ENCODE data around the gene KRTAP10-6.

Gene KRTAP10-6

GRCh38 chr21:44571844-44572782 lies 20.2 kb downstream of the KRTAP10-6 start:
- H3K27ac ChIP-seq (ENCODE audit: low read length), result no peak overlapping the region
- H3K4me3 ChIP-seq (ENCODE audit: low read length), result no peak overlapping the region
- H3K9ac ChIP-seq (ENCODE audit: low read depth, low read length), result no peak overlapping the region
- H3K27me3 ChIP-seq (ENCODE audit: insufficient read depth, low read length), result no peaks in the 10 kb centered on the region
- no peaks in the 10 kb centered on the region for H3K36me3 ChIP-seq (ENCODE audit: insufficient read depth, low read depth, low read length)
- H3K4me1 ChIP-seq (ENCODE audit: insufficient read depth, low read length), result no peaks in the 10 kb centered on the region
- H3K9me3 ChIP-seq (ENCODE audit: insufficient read depth, low read depth, low read length), result peaks cover 3% of the 10 kb centered on the region

GRCh38 chr21:44571296-44571695 lies 21.0 kb downstream of the KRTAP10-6 start:
- no peaks in the 10 kb centered on the region; the same call in 1 of the 2 replicates for H3K9me3 ChIP-seq (ENCODE audit: insufficient read depth, low read depth, low read length)
- H3K27me3 ChIP-seq (ENCODE audit: insufficient read depth, low read length), result no peaks in the 10 kb centered on the region
- no peaks in the 10 kb centered on the region for H3K36me3 ChIP-seq (ENCODE audit: insufficient read depth, low read depth, low read length)
- H3K9ac ChIP-seq (ENCODE audit: low read depth, low read length), result no peak overlapping the region
- no peaks in the 10 kb centered on the region for H3K4me1 ChIP-seq (ENCODE audit: insufficient read depth, low read length)
- H3K27ac ChIP-seq (ENCODE audit: low read length), result no peak overlapping the region
- H3K4me3 ChIP-seq (ENCODE audit: low read length), result no peak overlapping the region

GRCh38 chr21:44569861-44570517 lies 22.3 kb downstream of the KRTAP10-6 start:
- no peaks in the 10 kb centered on the region for H3K4me1 ChIP-seq (ENCODE audit: insufficient read depth, low read length)
- H3K9me3 ChIP-seq (ENCODE audit: insufficient read depth, low read depth, low read length), result no peaks in the 10 kb centered on the region; the same call in 1 of the 2 replicates
- H3K27me3 ChIP-seq (ENCODE audit: insufficient read depth, low read length), result no peaks in the 10 kb centered on the region
- H3K36me3 ChIP-seq (ENCODE audit: insufficient read depth, low read depth, low read length), result no peaks in the 10 kb centered on the region
- H3K4me3 ChIP-seq (ENCODE audit: low read length), result no peak overlapping the region
- no peak overlapping the region for H3K27ac ChIP-seq (ENCODE audit: low read length)
- H3K9ac ChIP-seq (ENCODE audit: low read depth, low read length), result no peak overlapping the region

GRCh38 chr21:44568667-44569556 lies 23.4 kb downstream of the KRTAP10-6 start:
- H3K4me3 ChIP-seq (ENCODE audit: low read length), result no peak overlapping the region
- H3K4me1 ChIP-seq (ENCODE audit: insufficient read depth, low read length), result no peaks in the 10 kb centered on the region
- no peak overlapping the region for H3K27ac ChIP-seq (ENCODE audit: low read length)
- H3K36me3 ChIP-seq (ENCODE audit: insufficient read depth, low read depth, low read length), result no peaks in the 10 kb centered on the region
- H3K9ac ChIP-seq (ENCODE audit: low read depth, low read length), result no peak overlapping the region
- no peaks in the 10 kb centered on the region for H3K27me3 ChIP-seq (ENCODE audit: insufficient read depth, low read length)
- no peaks in the 10 kb centered on the region; the same call in 1 of the 2 replicates for H3K9me3 ChIP-seq (ENCODE audit: insufficient read depth, low read depth, low read length)

- Histone ChIP-seq H3K9ac (ENCODE audit: low read depth, low read length) (no peak overlapping the region), H3K4me3 (ENCODE audit: low read length) (no peak overlapping the region), H3K27me3 (ENCODE audit: insufficient read depth, low read length) (no peaks in the 10 kb centered on the region), H3K36me3 (ENCODE audit: insufficient read depth, low read depth, low read length) (no peaks in the 10 kb centered on the region), H3K4me1 (ENCODE audit: insufficient read depth, low read length) (no peaks in the 10 kb centered on the region), H3K27ac (ENCODE audit: low read length) (no peak overlapping the region), H3K9me3 (ENCODE audit: insufficient read depth, low read depth, low read length) (no peaks in the 10 kb centered on the region; the same call in 1 of the 2 replicates)
These were observed 24.0 kb downstream of the KRTAP10-6 start for GRCh38 chr21:44568261-44568660.

- Histone ChIP-seq H3K9ac (ENCODE audit: low read depth, low read length) (no peak overlapping the region), H3K27me3 (ENCODE audit: insufficient read depth, low read length) (no peaks in the 10 kb centered on the region), H3K4me1 (ENCODE audit: insufficient read depth, low read length) (no peaks in the 10 kb centered on the region), H3K4me3 (ENCODE audit: low read length) (no peak overlapping the region), H3K36me3 (ENCODE audit: insufficient read depth, low read depth, low read length) (no peaks in the 10 kb centered on the region), H3K9me3 (ENCODE audit: insufficient read depth, low read depth, low read length) (no peaks in the 10 kb centered on the region; the same call in 1 of the 2 replicates), H3K27ac (ENCODE audit: low read length) (no peak overlapping the region)
These were observed 24.7 kb downstream of the KRTAP10-6 start for GRCh38 chr21:44567481-44568171.

GRCh38 chr21:44566403-44566802 lies 25.9 kb downstream of the KRTAP10-6 start:
- Histone ChIP-seq H3K9ac (ENCODE audit: low read depth, low read length) (no peak overlapping the region), H3K27me3 (ENCODE audit: insufficient read depth, low read length) (no peaks in the 10 kb centered on the region), H3K4me3 (ENCODE audit: low read length) (no peak overlapping the region), H3K9me3 (ENCODE audit: insufficient read depth, low read depth, low read length) (no peaks in the 10 kb centered on the region; the same call in 1 of the 2 replicates), H3K4me1 (ENCODE audit: insufficient read depth, low read length) (no peaks in the 10 kb centered on the region), H3K27ac (ENCODE audit: low read length) (no peak overlapping the region), H3K36me3 (ENCODE audit: insufficient read depth, low read depth, low read length) (no peaks in the 10 kb centered on the region)

GRCh38 chr21:44564886-44565598 lies 27.3 kb downstream of the KRTAP10-6 start:
- H3K36me3 ChIP-seq (ENCODE audit: insufficient read depth, low read depth, low read length), result no peaks in the 10 kb centered on the region
- H3K4me3 ChIP-seq (ENCODE audit: low read length), result no peak overlapping the region
- H3K9me3 ChIP-seq (ENCODE audit: insufficient read depth, low read depth, low read length), result no peaks in the 10 kb centered on the region

GRCh38 chr21:44564099-44564498 lies 28.2 kb downstream of the KRTAP10-6 start:
- no peaks in the 10 kb centered on the region for H3K27me3 ChIP-seq (ENCODE audit: insufficient read depth, low read length)
- no peaks in the 10 kb centered on the region for H3K4me1 ChIP-seq (ENCODE audit: insufficient read depth, low read length)
- no peak overlapping the region for H3K27ac ChIP-seq (ENCODE audit: low read length)
- no peaks in the 10 kb centered on the region for H3K9me3 ChIP-seq (ENCODE audit: insufficient read depth, low read depth, low read length)
- H3K4me3 ChIP-seq (ENCODE audit: low read length), result no peak overlapping the region
- no peaks in the 10 kb centered on the region for H3K36me3 ChIP-seq (ENCODE audit: insufficient read depth, low read depth, low read length)
- no peak overlapping the region for H3K9ac ChIP-seq (ENCODE audit: low read depth, low read length)

More at GRCh38 chr21:44564886-44565598, 27.3 kb downstream of the KRTAP10-6 start:
- no peak overlapping the region for H3K9ac ChIP-seq (ENCODE audit: low read depth, low read length)
- no peaks in the 10 kb centered on the region for H3K27me3 ChIP-seq (ENCODE audit: insufficient read depth, low read length)
- H3K4me1 ChIP-seq (ENCODE audit: insufficient read depth, low read length), result no peaks in the 10 kb centered on the region
- no peak overlapping the region for H3K27ac ChIP-seq (ENCODE audit: low read length)

- no peaks in the 10 kb centered on the region for H3K4me1 ChIP-seq (ENCODE audit: insufficient read depth, low read length)
- no peaks in the 10 kb centered on the region for H3K9me3 ChIP-seq (ENCODE audit: insufficient read depth, low read depth, low read length)
- H3K36me3 ChIP-seq (ENCODE audit: insufficient read depth, low read depth, low read length), result no peaks in the 10 kb centered on the region
- H3K9ac ChIP-seq (ENCODE audit: low read depth, low read length), result no peak within 1 kb of the TSS
- H3K4me3 ChIP-seq (ENCODE audit: low read length), result no peak within 1 kb of the TSS
- no peaks in the 10 kb centered on the region for H3K27me3 ChIP-seq (ENCODE audit: insufficient read depth, low read length)
- no peak within 1 kb of the TSS for H3K27ac ChIP-seq (ENCODE audit: low read length)
These were observed 33.6 kb downstream of the KRTAP10-6 start, which contains the start of gene KRTAP10-3 for GRCh38 chr21:44558695-44559094. Gene KRTAP10-3 (minus strand): TSS chr21:44558795. CDS start chr21:44558715, 80 bp downstream.

Measured in iPS-20b (cell line).